Smooth muscle cell (in vitro differentiated cells): Measurements from ENCODE around the gene TPRN. TPM values are rescaled to one million over a fixed set of nuclear protein-coding genes. Genes with fewer than 3 reads are reported as not detected.

ENCODE experiments used
- DNase-seq: peaks from one replicate; lab custom pipeline; 2025; ENCODE audit not compliant: unreplicated experiment; lab: John Stamatoyannopoulos, UW
- H2AFZ ChIP-seq: fragments of 200-600 bp; sonication (generic); 2 replicates; pipeline ENCODE4 v1.6.0; 2016; ENCODE audit warnings: antibody characterized with exemption, low read depth, mild to moderate bottlenecking
- H3F3A ChIP-seq: fragments of 200-600 bp; sonication (generic); 2 replicates; pipeline ENCODE4 v1.6.0; 2017; ENCODE audit warnings: antibody characterized with exemption, low read depth
- H3K27ac ChIP-seq: fragments of 200-600 bp; sonication (generic); 2 replicates; pipeline ENCODE4 v1.5.1; 2016; ENCODE audit warnings: low read depth, mild to moderate bottlenecking
- H3K27me3 ChIP-seq: fragments of 200-600 bp; sonication (generic); 2 replicates; pipeline ENCODE4 v1.6.1; 2016; ENCODE audit warnings: low read depth, mild to moderate bottlenecking
- H3K36me3 ChIP-seq: fragments of 200-600 bp; sonication (generic); 2 replicates; pipeline ENCODE4 v1.5.1; 2016; ENCODE audit warnings: low read depth
- H3K4me1 ChIP-seq: fragments of 200-600 bp; sonication (generic); 2 replicates; pipeline ENCODE4 v1.5.1; 2016; ENCODE audit warnings: low read depth
- H3K4me2 ChIP-seq: fragments of 200-600 bp; sonication (generic); 2 replicates; pipeline ENCODE4 v1.6.0; 2016; ENCODE audit warnings: mild to moderate bottlenecking
- H3K4me3 ChIP-seq: fragments of 200-600 bp; sonication (generic); 2 replicates; pipeline ENCODE4 v1.5.1; 2016; ENCODE audit warnings: mild to moderate bottlenecking
- H3K79me2 ChIP-seq: fragments of 200-600 bp; sonication (generic); 2 replicates; pipeline ENCODE4 v1.6.0; 2016; ENCODE audit warnings: low read depth, mild to moderate bottlenecking
- H3K9ac ChIP-seq: fragments of 200-600 bp; sonication (generic); 2 replicates; pipeline ENCODE4 v1.6.0; 2016; ENCODE audit warnings: low read depth
- H3K9me3 ChIP-seq: fragments of 200-600 bp; sonication (generic); replicated peaks from 2 replicates; pipeline ENCODE4 v1.5.1; 2016; ENCODE audit warnings: low read depth
- H4K20me1 ChIP-seq: fragments of 200-600 bp; sonication (generic); 2 replicates; pipeline ENCODE4 v1.6.0; 2016; ENCODE audit warnings: low read depth
- CTCF ChIP-seq: fragments of 200-600 bp; sonication (generic); IDR thresholded peaks from 2 replicates; pipeline ENCODE4 v1.5.1; 2017; ENCODE audit warnings: borderline replicate concordance, mild to moderate bottlenecking, antibody characterized with exemption; ENCODE audit not compliant: insufficient read depth, poor library complexity, severe bottlenecking
- WGBS: methylation state at CpG from one replicate; pipeline ENCODE4 v1.1.7; 2016; ENCODE audit warnings: low lambda C conversion rate; 5-methylcytosine and 5-hydroxymethylcytosine counted together
- polyA plus RNA-seq: library from polyadenylated mRNA; unstranded; fragments of >200 nt; fragmentation: Nextera tagmentation; extraction: Ambion mirVana; gene quantifications from 2 replicates; pipeline ENCODE4 v1.2.1, GENCODE V29; 2016
- total RNA-seq: library from RNA; depleted of rRNA; stranded (reverse); fragments of >200 nt; gene quantifications from 2 replicates; pipeline ENCODE4 v1.2.3, GENCODE V29; 2014

Gene TPRN
- total and polyA plus RNA-seq, 2 experiments from 2014 or later, result 4.0 to 19.0 TPM

GRCh38 chr9:137148661-137149060, 51.9 kb downstream of the TPRN start:
- 88% methylated on average over 19 of the region's 19 CpGs for WGBS
- H3K9ac ChIP-seq, result no peak overlapping the region
- DNase-seq, result no peak
- H3K4me2 ChIP-seq, result no peak overlapping the region
- H2AFZ ChIP-seq, result no peak overlapping the region
- no peaks in the 10 kb centered on the region for H4K20me1 ChIP-seq
- H3K4me3 ChIP-seq, result no peak overlapping the region
- no peaks in the 10 kb centered on the region for H3K4me1 ChIP-seq
- H3K27me3 ChIP-seq, result peaks cover 5% of the 10 kb centered on the region
- no peaks in the 10 kb centered on the region for H3K36me3 ChIP-seq
- H3K79me2 ChIP-seq, result no peaks in the 10 kb centered on the region
- no peak for TF ChIP-seq CTCF
- H3K9me3 ChIP-seq, result no peaks in the 10 kb centered on the region
- no peaks in the 10 kb centered on the region for H3F3A ChIP-seq
- no peak overlapping the region for H3K27ac ChIP-seq

GRCh38 chr9:137148242-137148641, 52.3 kb downstream of the TPRN start:
- no peak for TF ChIP-seq CTCF

GRCh38 chr9:137147793-137148160, 52.8 kb downstream of the TPRN start:
- no peak for DNase-seq
- H2AFZ ChIP-seq, result no peak overlapping the region
- H3K9ac ChIP-seq, result no peak overlapping the region
- no peak overlapping the region for H3K4me3 ChIP-seq
- peaks cover 12% of the 10 kb centered on the region for H3K27me3 ChIP-seq
- H3K36me3 ChIP-seq, result no peaks in the 10 kb centered on the region
- no peaks in the 10 kb centered on the region for H3K79me2 ChIP-seq
- no peak overlapping the region for H3K4me2 ChIP-seq
- H3F3A ChIP-seq, result no peaks in the 10 kb centered on the region
- 69% methylated on average over 16 of the region's 24 CpGs for WGBS
- no peaks in the 10 kb centered on the region for H3K4me1 ChIP-seq
- no peak overlapping the region for H3K27ac ChIP-seq
- no peak for TF ChIP-seq CTCF
- H4K20me1 ChIP-seq, result no peaks in the 10 kb centered on the region
- no peaks in the 10 kb centered on the region for H3K9me3 ChIP-seq

More at GRCh38 chr9:137148242-137148641, 52.3 kb downstream of the TPRN start:
- WGBS, result 89% methylated on average over 19 of the region's 27 CpGs
- Histone ChIP-seq H3K4me1 (no peaks in the 10 kb centered on the region), H3K9ac (no peak overlapping the region), H3F3A (no peaks in the 10 kb centered on the region), H4K20me1 (no peaks in the 10 kb centered on the region), H3K9me3 (no peaks in the 10 kb centered on the region), H3K27ac (no peak overlapping the region), H3K4me3 (no peak overlapping the region), H3K79me2 (no peaks in the 10 kb centered on the region), H3K4me2 (no peak overlapping the region), H3K36me3 (no peaks in the 10 kb centered on the region), H2AFZ (no peak overlapping the region), H3K27me3 (peaks cover 9% of the 10 kb centered on the region)
- DNase-seq, result no peak

GRCh38 chr9:137147091-137147792, 53.3 kb downstream of the TPRN start:
- Histone ChIP-seq H2AFZ (no peak overlapping the region), H3F3A (no peaks in the 10 kb centered on the region), H3K27ac (no peak overlapping the region), H3K4me2 (no peak overlapping the region), H3K4me3 (no peak overlapping the region), H4K20me1 (no peaks in the 10 kb centered on the region), H3K27me3 (peaks cover 17% of the 10 kb centered on the region), H3K4me1 (no peaks in the 10 kb centered on the region), H3K9ac (no peak overlapping the region), H3K9me3 (no peaks in the 10 kb centered on the region), H3K79me2 (no peaks in the 10 kb centered on the region), H3K36me3 (no peaks in the 10 kb centered on the region)
- DNase-seq, result no peak
- TF ChIP-seq CTCF, result no peak
- WGBS, result 93% methylated on average over 26 of the region's 26 CpGs
